T-helper 2 cell treated with Interferon-gamma antibody and Interleukin-4, amounts not matched to agents 5 μg/mL and 100 μg/mL, for 36 hours (primary cell): ENCODE measurements around the gene CALML4.
"Not testable (repeated sequence)": the region's sequence is repeated elsewhere in the genome, so short reads cannot be mapped to it uniquely, and the experiment has no call there.

ENCODE experiments used
- DNase-seq: peaks from one replicate; pipeline ENCODE4 v3.0.0; 2021; ENCODE audit warnings: low spot score
- H3K27ac Mint-ChIP-seq: one replicate; pipeline ENCODE4 v1.8.0; 2021; ENCODE audit warnings: mild to moderate bottlenecking, mixed read lengths
- H3K27me3 Mint-ChIP-seq: one replicate; pipeline ENCODE4 v1.8.0; 2021; ENCODE audit warnings: low read depth, mixed read lengths
- H3K36me3 Mint-ChIP-seq: one replicate; pipeline ENCODE4 v1.8.0; 2021; ENCODE audit warnings: low read depth, mixed read lengths
- H3K4me1 Mint-ChIP-seq: one replicate; pipeline ENCODE4 v1.8.0; 2021; ENCODE audit warnings: low read depth, mixed read lengths
- H3K4me3 Mint-ChIP-seq: one replicate; pipeline ENCODE4 v1.8.0; 2022; ENCODE audit warnings: mild to moderate bottlenecking, moderate library complexity, mixed read lengths
- H3K9me3 Mint-ChIP-seq: one replicate; pipeline ENCODE4 v1.8.0; 2021; ENCODE audit warnings: mixed read lengths

The CALML4 gene

DNA sequence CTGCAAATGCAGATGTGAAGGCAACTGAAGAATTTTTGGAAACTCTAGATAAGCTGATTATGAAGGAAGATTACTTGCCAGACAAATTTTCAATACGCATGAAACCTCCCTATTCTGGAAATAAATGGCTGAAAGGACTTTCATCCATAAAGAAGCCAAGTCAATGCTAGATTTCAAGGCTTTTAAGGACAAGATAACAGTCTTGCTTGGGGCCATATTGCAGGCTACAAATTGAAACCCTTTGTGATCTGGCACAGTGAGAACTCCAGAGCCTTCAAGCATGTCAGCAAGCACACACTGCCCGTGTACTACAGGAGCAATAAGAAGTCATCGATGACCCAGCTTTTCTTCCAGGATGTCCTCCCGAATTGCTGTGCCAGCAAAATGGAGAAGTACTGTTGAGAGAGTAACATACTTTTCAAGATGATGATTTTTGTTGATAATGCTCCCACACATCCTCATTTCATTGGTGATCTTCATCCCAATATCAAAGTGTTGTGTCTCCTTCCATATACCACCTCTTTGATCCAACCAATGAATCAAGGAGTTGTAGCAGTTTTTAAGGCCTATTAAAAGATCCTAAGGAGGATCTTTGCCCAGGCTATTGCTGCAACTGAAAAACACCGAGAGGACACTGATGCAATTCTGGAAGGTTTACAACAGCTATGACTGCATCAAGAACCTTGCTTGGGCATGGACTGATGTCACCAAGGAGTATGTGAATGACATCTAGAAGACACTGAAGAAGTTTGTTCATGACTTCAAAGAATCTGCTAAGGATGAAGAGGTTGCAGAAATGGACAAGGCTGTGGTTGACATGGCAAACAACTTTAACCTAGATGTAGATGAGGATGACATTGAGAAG lies 20.3 kb downstream of the CALML4 start:
- no peaks in the 10 kb centered on the region for H3K27me3 Mint-ChIP-seq
- peaks cover 52% of the 10 kb centered on the region for H3K36me3 Mint-ChIP-seq
- no peak for DNase-seq
- H3K4me3 Mint-ChIP-seq = no peak overlapping the region
- peaks cover 10% of the 10 kb centered on the region for H3K4me1 Mint-ChIP-seq
- H3K27ac Mint-ChIP-seq = no peak overlapping the region
- no peaks in the 10 kb centered on the region for H3K9me3 Mint-ChIP-seq

DNA sequence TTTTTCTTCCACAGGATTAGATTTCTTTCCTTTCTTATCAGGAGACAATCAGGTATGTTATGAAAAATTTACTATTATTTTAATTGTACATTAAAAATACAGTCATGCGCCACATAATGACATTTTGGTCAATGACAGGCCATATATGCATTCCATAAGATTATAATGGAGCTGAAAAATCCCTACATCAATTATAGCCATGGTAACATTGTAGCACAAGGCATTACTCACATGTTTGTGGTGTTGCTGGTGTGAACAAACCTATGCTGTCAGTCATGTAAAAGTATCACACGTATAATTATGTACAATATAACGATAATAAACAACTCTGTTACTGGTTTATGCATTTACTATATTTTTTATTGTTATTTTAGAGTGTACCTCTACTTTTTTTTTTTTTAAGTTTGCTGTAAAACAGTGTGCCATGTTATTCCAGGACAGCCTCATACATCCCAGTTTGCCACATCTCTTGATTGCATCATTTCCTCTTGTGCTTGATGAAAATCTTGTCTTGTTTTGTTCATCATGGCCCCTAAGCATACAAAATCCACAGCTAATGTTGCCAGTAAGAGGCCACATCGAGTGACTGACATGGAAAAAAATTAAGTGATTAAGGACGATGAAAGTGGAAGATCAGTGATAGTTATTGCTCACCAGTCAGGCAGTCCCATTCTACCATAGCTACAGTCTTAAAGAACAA lies 21.4 kb downstream of the CALML4 start:
- Mint-ChIP-seq H3K4me1 (peaks cover 10% of the 10 kb centered on the region), H3K27me3 (no peaks in the 10 kb centered on the region)

DNA sequence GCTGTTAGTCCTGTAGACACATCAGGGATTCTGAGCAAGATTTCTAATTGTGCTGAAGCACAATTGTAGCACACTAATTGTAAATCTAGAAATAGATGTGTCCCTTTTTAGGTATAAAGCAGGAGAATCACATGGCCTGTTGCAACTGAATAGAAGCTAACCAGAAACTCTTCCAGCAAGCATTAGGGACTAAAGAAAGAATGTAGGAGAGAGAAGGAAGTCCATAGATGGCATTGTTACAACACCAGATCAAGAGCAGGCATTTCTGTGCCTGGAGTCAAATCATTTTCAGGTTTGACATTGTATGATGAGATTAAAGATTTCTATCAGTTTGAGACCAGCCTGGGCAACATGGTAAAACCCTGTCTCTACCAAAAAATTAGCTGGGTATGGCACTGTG lies 27.4 kb downstream of the CALML4 start:
- Mint-ChIP-seq H3K27me3 (no peaks in the 10 kb centered on the region), H3K36me3 (peaks cover 37% of the 10 kb centered on the region), H3K4me3 (no peak overlapping the region), H3K27ac (no peak overlapping the region), H3K4me1 (peaks cover 4% of the 10 kb centered on the region), H3K9me3 (no peaks in the 10 kb centered on the region)
- DNase-seq = no peak

More for the DNA sequence above, 21.4 kb downstream of the CALML4 start:
- H3K27ac Mint-ChIP-seq = no peak overlapping the region
- no peaks in the 10 kb centered on the region for H3K9me3 Mint-ChIP-seq
- peaks cover 49% of the 10 kb centered on the region for H3K36me3 Mint-ChIP-seq
- no peak overlapping the region for H3K4me3 Mint-ChIP-seq
- no peak for DNase-seq

DNA sequence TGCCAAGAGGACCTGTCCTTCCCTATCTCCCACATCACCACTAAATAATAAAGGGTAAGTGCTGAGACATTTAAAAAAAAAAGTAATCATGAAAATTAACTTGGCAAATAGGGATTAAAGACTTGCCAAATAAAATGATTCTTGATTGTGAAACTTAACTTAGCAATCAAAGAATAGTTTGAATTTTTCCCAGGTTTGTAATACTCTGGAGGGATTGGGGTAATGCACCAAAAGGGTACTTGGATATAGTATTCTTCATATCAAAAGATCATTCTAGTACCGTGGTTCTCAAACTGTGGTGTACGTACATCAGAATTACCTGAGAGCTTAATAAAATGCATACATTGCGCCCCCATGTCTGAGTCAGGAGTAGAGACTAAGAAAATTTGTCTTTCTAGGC lies 28.5 kb downstream of the CALML4 start:
- no peak for DNase-seq
- H3K27me3 Mint-ChIP-seq = no peaks in the 10 kb centered on the region
- H3K4me3 Mint-ChIP-seq = no peak overlapping the region
- H3K9me3 Mint-ChIP-seq = no peaks in the 10 kb centered on the region
- peaks cover 40% of the 10 kb centered on the region for H3K36me3 Mint-ChIP-seq
- no peak overlapping the region for H3K27ac Mint-ChIP-seq
- H3K4me1 Mint-ChIP-seq = peaks cover 4% of the 10 kb centered on the region

DNA sequence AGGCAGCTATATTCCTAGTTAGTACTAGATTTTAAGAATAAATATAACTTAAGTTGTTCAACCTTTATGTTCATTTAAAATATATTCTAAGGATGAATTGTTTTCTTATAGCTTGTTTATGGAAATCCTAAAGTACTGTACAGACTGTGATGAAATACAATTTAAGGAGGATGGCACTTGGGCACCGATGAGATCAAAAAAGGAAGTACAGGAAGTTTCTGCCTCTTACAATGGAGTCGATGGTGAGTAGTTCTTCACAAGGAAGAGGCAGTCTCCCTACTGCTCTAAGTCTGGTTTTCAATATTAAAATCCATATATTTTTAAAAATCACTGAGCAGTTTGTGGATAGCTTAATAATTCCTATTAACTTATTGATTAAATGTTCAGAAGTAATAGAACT lies 29.6 kb downstream of the CALML4 start:
- no peak for DNase-seq
- peaks cover 41% of the 10 kb centered on the region for H3K36me3 Mint-ChIP-seq

DNA sequence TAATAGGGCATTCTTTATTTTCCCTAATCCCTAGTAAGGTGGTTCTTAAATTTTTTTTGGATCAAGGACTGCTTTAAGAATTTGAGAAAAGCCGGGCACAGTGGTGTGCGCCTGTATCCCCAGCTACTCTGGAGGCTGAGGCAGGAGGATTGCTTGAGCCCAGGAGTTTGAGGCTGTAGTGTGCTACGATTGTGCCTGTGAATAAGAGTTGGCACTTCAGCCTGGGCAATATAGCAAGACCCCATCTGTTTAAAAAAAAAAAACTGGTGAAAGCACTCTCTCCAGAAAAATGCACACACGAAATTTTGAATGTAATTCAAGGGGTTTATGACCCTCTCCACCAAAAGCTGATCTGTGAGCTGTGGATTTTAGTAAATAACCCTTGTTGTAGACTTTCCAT lies 32.0 kb downstream of the CALML4 start:
- Mint-ChIP-seq H3K4me3 (no peak overlapping the region), H3K27ac (no peak overlapping the region), H3K27me3 (no peaks in the 10 kb centered on the region), H3K36me3 (peaks cover 34% of the 10 kb centered on the region), H3K4me1 (peaks cover 2% of the 10 kb centered on the region), H3K9me3 (no peaks in the 10 kb centered on the region)
- DNase-seq = no peak

More for the DNA sequence above, 29.6 kb downstream of the CALML4 start:
- H3K27ac Mint-ChIP-seq = no peak overlapping the region
- H3K9me3 Mint-ChIP-seq = no peaks in the 10 kb centered on the region
- no peak overlapping the region for H3K4me3 Mint-ChIP-seq
- H3K27me3 Mint-ChIP-seq = no peaks in the 10 kb centered on the region
- H3K4me1 Mint-ChIP-seq = peaks cover 2% of the 10 kb centered on the region

DNA sequence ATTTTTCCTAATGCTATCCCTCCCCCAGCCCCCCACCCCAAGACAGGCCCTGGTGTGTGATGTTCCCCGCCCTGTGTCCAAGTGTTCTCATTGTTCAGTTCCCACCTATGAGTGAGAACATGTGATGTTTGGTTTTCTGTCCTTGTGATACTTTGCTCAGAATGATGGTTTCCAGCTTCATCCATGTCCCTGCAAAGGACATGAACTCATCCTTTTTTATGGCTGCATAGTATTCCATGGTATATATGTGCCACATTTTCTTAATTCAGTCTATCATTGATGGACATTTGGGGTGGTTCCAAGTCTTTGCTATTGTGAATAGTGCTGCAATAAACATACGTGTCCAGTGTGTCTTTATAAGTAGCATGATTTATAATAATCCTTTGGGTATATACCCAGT lies 33.1 kb downstream of the CALML4 start:
- not testable (repeated sequence) for DNase-seq, H3K4me1 Mint-ChIP-seq, H3K4me3 Mint-ChIP-seq, H3K9me3 Mint-ChIP-seq, H3K27ac Mint-ChIP-seq, H3K27me3 Mint-ChIP-seq
- peaks cover 28% of the 10 kb centered on the region for H3K36me3 Mint-ChIP-seq

DNA sequence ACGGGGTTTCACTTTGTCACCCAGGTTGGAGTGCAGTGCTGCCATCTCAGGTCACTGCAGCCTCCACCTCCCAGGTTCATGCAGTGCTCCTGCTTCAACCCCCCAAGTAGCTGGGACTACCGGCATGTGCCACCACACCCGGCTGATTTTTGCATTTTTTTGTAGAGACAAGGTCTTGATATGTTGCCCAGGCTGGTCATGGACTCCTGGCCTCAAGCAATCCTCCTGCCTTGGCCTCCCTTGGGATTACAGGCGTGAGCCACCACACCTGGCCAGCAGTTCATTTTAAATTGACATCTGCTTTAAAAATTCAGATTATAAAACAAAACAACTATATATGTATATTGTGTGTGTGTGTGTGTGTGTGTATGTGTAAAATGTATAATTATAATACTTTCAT lies 38.3 kb downstream of the CALML4 start:
- no peak for DNase-seq
- Mint-ChIP-seq H3K27me3 (no peaks in the 10 kb centered on the region), H3K27ac (no peak overlapping the region), H3K4me3 (no peak overlapping the region), H3K36me3 (peaks cover 28% of the 10 kb centered on the region), H3K4me1 (no peaks in the 10 kb centered on the region), H3K9me3 (no peaks in the 10 kb centered on the region)

DNA sequence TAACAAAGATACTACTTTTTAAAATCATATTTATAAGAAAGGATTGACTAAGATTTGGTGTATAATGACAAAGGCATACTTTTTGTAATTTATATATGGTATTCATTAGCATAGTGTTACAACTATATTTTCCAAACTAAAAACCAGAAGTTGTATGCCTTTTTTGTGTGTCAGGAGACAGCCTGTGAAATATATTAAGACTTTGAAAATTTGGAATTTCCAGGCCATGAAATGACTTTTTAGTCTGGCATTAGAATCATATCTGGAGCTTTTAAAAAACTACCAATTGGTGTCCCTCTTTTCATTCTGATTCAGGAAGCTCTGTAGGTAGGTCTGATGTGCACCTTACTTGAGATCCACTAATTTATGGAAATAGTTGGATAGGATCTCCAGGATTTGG lies 41.9 kb downstream of the CALML4 start:
- DNase-seq = no peak
- Mint-ChIP-seq H3K4me1 (no peaks in the 10 kb centered on the region), H3K4me3 (no peak overlapping the region), H3K36me3 (peaks cover 33% of the 10 kb centered on the region), H3K9me3 (no peaks in the 10 kb centered on the region), H3K27me3 (no peaks in the 10 kb centered on the region), H3K27ac (no peak overlapping the region)

DNA sequence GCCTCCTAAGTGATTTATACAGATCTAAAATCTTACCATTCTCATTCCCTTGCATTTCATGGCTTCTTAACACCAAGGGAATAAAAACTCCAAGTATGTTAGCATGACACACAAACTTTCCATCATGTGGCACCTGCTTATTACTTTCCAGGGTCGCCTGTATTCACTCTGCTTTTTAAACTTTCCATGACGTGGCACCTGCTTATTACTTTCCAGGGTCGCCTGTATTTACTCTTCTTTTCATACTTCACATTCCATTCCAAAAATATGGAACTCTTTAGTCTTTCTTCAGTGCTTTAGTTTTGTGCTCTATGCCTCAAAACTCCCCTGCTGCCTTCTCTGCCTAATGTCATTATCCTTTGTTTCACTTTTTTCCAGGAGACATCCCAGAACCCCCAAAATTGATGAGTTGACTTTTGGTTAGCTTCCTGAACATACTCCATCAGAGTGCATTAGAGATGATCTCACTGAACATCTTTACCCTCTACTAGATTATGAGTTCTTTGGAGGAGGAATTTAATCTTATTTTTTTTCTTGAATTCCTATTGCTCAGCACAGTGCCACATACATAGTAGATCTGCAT lies 47.0 kb downstream of the CALML4 start:
- Mint-ChIP-seq H3K36me3 (peaks cover 27% of the 10 kb centered on the region), H3K4me1 (no peaks in the 10 kb centered on the region), H3K27ac (no peak overlapping the region), H3K9me3 (no peaks in the 10 kb centered on the region), H3K4me3 (no peak overlapping the region), H3K27me3 (no peaks in the 10 kb centered on the region)
- no peak for DNase-seq

DNA sequence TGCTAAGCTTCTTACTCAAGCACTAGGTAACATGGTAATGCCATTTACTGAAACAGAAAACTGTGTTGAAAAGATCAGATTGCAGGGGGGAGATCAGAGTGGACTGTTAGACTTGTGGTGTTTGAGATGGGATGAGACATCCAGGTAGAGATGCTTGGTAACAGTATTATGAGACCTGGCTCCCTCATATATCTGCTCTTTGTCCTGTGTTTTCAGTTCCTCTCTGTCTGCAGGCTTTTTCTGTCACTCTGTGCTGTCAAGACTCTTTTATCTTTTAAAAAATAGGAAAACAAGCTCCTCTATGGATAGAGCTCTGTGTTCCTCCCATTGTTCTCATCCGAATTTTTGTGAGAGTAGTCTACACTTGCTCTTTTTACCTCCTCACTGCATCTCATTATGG lies 48.1 kb downstream of the CALML4 start:
- DNase-seq = no peak
- Mint-ChIP-seq H3K36me3 (peaks cover 27% of the 10 kb centered on the region), H3K27me3 (no peaks in the 10 kb centered on the region), H3K9me3 (no peaks in the 10 kb centered on the region), H3K4me3 (no peak overlapping the region), H3K27ac (no peak overlapping the region), H3K4me1 (no peaks in the 10 kb centered on the region)

DNA sequence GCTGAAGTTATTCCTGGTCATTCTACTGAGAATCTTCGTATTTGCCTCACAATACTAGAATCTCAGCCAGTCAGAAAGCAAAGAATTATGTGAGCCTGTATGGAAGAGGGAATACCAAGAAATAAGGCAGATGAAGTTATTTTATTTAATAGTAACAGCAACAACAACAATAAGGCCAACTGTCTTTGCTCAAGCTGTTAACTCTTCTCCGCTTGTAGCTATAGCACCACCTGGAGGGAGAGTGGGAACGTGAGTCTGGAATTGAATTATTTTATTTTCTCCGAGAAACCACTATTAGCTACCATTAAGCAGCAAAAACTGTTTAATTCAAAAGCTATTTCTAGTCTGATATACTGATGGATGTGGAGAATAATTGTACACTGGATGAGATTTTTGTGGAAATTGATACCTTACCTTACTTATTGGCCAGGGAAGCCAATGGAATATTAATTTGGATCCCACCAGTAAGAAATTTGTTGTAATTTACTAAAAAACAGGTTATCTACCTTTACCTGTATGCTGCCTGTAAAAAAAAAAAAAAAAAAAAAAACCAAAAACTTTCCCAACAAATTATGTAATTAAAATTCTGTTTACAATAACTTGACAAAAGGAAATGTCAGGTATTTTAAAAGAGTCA lies 50.1 kb downstream of the CALML4 start:
- Mint-ChIP-seq H3K27me3 (no peaks in the 10 kb centered on the region), H3K4me1 (no peaks in the 10 kb centered on the region), H3K9me3 (no peaks in the 10 kb centered on the region), H3K36me3 (peaks cover 14% of the 10 kb centered on the region), H3K27ac (no peak overlapping the region), H3K4me3 (no peak overlapping the region)
- no peak for DNase-seq

DNA sequence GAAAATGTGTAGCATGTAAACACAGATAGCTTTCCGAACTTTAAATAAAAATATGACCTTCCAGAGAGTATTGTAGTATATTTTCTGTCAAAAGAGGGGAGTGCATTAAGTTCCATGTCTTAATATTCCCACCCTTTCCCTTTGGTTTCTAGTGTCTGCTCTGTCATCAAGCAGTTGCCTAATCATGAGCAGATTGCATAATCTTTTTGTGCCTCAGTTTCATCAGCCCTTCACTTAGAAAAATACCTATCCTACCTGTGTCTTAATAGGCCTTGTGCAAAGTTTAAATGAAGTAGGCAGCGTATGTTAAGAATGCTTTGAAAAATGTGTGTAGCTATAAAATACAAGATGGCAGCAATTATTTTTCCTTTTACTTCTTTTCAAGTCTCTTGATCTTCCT lies 52.8 kb downstream of the CALML4 start:
- Mint-ChIP-seq H3K36me3 (peaks cover 20% of the 10 kb centered on the region), H3K4me3 (no peak overlapping the region), H3K4me1 (peaks cover 6% of the 10 kb centered on the region), H3K9me3 (no peaks in the 10 kb centered on the region), H3K27ac (no peak overlapping the region), H3K27me3 (no peaks in the 10 kb centered on the region)
- DNase-seq = no peak

DNA sequence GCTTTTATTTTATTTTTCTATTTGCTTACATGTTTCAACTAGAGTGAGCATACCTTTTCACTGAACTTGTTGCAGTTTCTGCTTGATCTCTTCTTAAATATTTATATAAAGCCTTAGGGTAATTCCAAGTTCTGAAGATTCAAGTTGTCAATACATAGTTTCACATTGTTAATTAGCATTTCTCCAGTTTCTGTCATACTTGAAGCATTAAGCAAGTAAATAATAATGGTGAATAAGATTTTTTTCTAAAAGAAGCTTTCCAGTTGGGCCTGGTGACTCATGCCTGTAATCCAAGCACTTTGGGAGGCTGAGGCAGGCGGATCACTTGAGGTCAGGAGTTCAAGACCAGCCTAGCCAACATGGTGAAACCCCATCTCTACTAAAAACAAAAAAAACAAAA lies 53.9 kb downstream of the CALML4 start:
- Mint-ChIP-seq H3K9me3 (no peaks in the 10 kb centered on the region), H3K4me3 (no peak overlapping the region), H3K4me1 (peaks cover 6% of the 10 kb centered on the region), H3K27ac (no peak overlapping the region), H3K36me3 (peaks cover 28% of the 10 kb centered on the region), H3K27me3 (no peaks in the 10 kb centered on the region)
- DNase-seq = no peak
